HG03460 (cell line): ENCODE results near the gene DDI1.

Source experiments
- ATAC-seq: cut with Tn5 transposase; IDR thresholded peaks from one replicate; pipeline ENCODE4 v1.9.1; 2021; ENCODE audit not compliant: unreplicated experiment

The DDI1 gene

DNA sequence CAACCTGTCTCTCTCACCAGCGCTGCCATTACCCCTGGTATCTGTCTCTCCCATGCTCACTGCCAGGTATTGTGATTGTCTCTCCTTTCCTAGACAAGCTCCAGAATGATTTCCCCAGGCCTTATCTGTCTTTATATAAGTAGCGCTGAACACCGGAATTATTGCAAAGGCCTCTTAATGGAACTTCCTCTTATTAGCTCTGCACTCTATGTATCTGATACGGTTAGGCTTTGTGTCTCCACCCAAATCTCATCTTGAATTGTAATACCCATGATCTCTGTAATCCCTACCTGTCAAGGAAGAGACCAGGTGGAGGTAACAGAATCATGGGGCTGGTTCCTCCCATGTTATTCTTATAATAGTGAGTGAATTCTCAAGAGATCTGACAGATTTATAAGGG, 39.3 kb downstream of the DDI1 start:
- ATAC-seq = no peak

DNA sequence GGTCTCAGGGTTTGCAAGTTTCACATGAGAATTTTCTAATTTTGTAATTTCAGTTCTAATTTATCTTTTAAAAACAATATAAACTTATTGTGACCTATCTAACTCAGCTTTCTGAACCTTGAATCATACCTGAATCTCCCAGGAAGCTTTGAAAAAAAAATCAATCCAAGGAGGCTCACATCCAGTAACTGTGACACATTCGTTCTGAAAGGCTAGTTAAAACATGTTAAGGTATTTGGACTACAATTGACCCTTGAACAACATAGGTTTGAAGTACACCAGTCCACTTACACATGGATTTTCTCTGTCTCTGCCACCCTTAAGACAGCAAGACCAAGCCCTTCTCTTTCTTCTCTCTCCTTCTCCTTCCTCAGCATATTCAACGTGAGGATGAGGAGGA, 40.0 kb downstream of the DDI1 start:
- no peak for ATAC-seq

DNA sequence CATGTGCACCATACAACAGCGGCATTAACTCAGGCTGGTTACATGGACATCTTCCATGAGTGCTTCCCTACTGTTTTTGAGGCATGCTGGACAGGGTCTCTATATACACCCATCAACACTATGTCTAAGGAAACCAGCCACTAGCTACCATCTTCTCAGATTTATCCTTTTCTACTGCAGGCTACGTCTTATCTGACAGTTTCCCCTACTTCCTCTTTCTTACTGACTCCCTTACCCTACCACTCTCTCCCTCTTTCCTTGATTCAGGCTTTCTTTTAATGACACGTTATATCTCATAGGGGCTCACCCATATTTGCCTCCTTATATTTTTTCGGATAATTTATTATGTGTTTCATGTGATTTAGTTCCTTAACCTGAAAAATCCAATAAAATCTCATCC, 41.8 kb downstream of the DDI1 start:
- no peak for ATAC-seq

- ATAC-seq = no peak
Observed at GRCh38 chr11:104078995-104079394, 42.6 kb downstream of the DDI1 start.

- no peak for ATAC-seq
Observed at GRCh38 chr11:104086621-104087020, 50.2 kb downstream of the DDI1 start.
